Stimulated activated CD8-positive, alpha-beta memory T cell treated with anti-CD3 and anti-CD28 coated beads, Interleukin-7, amount 100 ng/mL, for 48 hours (primary cell): Measurements from ENCODE around the gene AGR3.

Source experiments
- DNase-seq, 2 donors: peaks; one replicate each; pipeline ENCODE4 v3.0.0-alpha.2; 2020; ENCODE audit warnings: low read depth in 1 of 2; ENCODE audit errors: extremely low read depth in 1 of 2

The AGR3 gene

DNA sequence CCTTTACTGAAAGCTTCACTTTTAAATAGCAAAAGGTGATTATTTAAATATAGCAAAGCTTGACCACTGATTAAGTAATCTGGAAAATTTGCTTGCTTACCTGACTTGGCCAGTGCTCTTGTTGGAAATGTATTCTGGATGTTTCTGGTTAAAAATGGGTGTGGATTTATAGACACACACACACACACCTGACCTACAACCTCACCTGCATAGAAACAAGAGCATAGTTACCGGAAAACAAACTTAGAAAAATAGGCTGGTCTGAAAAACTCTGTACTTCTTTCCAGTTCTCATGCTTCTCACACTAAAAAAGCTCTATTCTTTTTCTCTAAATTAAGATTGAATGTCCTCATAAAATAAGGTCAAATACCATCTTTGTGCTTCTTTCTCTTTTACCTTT is at the start of gene AGR3:
Gene AGR3, minus strand, starts transcription at position 140 of the 400 bp plus-strand sequence. CDS start 3,365 bp downstream, outside the sequence.
- DNase-seq = no peak

DNA sequence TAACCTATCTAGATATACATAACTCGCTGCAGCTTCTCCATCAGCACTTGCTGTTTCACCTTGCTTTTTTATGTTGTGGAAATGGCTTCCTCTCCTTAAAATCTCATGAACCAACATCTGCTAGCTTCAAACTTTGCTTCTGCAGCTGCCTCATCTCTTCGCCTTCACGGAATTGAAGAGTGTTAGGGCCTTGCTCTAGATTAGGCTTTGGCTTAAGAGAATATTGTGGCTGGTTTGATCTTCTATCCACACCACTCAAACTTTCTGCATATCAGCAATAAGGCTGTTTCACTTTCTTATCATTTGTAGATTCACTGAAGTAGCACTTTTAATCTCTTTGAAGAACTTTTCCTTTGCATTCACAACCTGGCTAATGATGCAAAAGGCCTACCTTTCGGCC is 49.2 kb upstream of the AGR3 start:
- DNase-seq = no peak

DNA sequence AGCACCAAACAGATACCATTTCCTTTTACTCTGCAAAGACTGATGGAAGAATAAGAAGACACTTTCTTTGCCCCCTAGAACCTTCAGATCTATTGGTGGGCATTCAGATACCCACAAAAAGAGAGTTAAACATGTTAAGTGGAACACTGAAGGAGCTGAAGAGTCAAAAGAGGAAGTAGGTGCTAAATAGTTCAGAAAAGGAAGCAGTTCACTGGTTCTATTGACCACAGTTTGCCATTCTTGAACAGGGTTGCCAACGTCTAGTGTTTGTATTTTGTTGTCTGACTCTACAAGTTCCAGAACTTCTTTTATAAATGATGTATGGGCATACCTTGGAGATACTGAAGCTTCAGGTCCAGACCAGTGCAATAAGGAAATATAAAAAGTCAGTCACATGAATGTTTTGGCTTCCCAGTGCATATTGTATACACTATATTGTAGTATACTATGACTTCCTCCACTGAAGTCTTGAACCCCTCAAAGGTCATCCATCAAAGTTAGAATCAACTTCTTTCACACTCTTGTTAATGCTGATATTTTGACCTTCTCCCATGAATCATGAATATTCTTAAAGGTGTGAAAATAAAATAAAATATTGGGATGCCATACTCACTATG is 47.5 kb upstream of the AGR3 start:
- DNase-seq = no peak

DNA sequence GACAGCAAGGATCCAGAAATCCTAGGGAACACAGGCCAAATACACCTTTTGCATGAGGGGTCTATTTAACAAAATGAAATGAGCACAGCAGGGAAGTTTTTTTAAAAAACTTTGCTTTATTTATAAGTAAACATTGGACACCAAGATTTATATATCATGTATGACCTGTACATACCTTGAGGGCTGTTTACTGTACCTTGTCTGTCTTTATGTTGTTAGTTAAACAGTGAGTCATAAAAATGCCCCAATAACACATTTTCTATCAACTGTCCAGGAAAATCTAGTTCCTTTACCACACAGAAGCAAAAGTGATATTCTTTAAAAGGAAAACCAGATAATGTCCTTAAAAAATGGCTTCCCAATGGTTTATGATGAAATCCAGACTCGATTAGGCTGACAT is 45.1 kb upstream of the AGR3 start:
- DNase-seq = no peak

DNA sequence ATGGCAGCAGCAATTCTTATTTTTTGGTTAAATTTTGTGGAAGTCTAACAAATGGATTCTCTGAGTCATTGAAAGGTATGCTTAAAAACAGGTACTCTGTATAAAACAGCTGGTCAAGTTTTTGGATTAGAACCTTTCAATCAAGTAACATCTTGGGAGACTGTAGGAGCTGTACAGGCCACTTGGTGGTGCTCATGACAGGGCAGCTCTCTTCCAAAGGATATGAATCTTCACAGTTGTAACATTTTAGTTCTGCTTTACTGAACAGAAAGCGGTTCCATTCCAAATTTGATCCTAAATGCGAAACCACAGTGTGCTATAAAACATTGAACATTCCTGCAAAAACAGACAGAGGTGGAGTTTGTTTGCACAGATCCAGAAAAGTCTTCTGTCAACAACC is 44.5 kb upstream of the AGR3 start:
- DNase-seq = no peak

DNA sequence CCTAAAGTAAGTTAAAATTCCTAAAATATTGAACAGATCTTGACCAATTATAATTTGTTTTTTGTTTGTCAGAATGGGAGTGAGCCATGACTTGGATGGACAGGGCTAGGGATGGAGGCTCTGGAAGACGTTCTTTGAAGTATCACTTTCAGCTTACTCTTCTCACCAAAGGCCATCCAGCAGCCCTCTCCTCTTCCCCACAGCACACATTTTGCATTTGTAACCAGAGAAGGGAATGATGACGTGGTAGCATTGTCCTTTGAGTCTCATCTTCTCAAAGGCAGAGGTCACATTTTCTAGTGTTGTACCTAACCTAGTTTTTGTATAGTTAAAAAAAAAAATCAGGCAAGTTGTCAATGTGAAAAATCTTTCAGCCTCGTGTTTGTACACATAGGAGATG is 43.8 kb upstream of the AGR3 start:
- DNase-seq = no peak

DNA sequence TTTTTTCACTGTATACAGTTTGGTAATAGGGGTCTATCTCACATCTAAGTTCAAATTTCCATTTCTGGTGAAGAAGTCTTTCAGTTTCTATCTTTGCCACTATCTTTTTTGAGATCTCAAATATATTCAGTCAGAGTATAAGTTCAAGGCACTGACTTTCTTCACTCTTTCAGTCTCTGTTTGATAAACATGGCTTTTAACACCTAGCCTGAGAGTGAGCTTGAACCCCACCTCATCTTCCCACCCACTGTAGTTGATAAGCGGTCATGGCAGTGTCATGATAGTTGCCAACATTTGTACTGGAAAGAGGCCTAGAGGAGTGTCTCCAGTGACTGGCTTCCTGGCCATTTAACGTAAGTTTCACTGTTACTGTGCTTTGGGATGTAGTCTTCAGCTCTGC is 41.2 kb upstream of the AGR3 start:
- DNase-seq = no peak

DNA sequence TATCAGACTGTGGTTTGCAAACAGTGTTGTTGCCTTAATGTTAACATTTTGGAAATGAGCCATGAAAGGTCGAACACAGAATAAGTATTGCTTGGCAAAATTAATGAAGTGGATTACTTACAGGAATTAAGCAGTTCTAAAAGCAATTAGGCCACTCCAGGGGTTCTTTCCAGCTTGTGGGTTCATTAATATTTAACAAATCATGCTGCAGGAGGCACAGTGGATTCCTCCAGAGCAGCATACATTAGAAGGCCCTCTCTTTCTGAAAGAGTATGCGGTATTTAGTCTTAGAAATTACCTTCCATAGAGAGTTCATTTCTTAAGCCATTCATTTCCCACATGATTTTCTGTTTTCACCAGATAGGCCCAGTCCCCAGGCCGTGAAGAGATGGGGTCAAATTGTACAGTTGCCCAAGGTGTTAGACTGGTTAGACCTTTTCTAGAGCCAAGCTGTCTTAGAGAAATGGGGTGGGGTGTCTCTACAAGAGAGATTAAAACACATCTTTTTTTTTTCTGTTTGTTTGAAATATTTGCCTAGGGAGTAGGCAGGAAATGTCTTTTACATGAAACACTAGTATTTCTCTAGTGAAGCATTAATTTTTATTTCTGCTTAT is 40.0 kb upstream of the AGR3 start:
- DNase-seq = no peak

DNA sequence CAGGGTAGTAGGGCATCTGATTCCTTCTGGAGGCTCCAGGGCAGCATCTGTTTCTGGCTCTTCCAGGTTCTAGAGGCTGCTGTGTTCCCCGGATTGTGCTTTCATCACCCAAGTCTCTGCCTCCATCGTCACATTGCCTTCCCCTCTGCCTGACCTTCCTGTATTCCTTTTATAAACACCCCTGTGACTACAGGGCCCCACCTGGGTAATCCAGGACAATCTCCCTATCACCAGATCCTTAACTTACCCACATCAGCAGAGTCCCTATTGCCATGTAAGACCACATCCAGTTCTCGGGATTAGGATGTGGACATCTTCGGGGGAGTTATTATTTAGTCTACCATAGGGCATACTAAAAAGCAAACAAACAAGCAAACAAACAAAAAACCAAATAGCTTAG is 39.4 kb upstream of the AGR3 start:
- DNase-seq = no peak

DNA sequence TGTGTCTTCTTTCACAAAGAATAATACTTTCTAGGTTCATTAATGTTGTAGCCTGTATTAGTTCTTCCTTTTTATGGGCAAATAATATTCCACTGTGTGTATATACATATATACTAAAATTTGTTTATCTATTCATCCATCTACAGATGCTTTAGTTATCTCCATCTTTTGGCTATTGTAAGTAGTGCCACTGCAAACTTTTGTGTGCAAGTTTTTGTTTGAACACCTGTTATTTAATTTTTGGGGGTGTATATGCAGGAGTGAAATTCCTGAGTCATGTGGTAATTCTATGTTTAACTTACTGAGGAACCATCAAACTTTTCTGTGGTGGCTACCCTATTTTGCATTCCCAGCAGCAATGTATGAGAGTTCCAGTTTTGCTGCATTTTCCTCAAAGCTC is 37.7 kb upstream of the AGR3 start:
- no peak for DNase-seq

DNA sequence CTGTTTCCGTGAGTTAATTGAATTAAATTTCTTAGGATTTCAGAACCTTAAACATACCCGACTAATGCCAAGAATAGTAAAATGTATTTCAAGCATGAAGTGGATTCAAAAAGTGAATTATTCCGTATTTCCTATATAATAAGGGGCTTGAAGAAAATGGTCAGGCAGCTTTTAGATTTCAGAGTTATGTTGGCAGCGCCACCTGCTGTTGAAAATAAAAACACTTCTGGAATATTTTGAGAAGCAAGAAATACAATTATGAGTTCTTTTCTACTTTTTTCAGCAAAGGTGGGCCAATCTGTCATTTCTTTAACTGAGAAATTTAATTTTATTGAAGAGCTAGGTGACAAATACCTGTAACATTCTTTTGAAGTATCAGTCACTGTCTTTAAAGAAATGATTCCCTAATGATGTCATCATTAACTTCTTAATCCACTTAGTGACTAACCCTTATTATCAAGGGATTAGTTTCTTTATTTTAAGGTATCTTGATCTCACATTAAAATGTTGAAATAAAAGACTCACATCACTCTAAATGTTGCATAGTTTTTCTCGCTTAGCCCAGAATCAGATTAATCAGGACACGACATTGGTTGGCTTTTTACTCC is 36.6 kb upstream of the AGR3 start:
- DNase-seq = no peak

DNA sequence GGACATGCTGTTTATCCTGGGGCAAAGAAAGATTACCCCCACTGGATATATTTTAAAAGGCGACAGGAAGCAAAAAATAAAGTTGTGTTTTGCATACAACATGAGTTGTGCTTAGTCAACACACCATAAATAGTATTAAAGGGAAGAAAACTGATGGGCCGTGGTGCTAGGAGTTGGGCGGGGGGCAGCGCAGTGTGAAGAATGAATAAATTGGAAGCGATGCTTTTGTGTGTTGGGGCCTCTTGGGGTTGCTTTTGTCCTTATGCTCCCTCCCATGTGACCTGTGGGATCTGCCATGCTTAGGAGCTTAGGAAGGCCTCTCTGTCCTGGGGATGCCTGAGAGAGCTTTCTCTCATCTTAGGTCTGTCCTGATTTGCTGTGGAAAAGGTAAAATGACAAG is 35.0 kb upstream of the AGR3 start:
- DNase-seq = no peak

DNA sequence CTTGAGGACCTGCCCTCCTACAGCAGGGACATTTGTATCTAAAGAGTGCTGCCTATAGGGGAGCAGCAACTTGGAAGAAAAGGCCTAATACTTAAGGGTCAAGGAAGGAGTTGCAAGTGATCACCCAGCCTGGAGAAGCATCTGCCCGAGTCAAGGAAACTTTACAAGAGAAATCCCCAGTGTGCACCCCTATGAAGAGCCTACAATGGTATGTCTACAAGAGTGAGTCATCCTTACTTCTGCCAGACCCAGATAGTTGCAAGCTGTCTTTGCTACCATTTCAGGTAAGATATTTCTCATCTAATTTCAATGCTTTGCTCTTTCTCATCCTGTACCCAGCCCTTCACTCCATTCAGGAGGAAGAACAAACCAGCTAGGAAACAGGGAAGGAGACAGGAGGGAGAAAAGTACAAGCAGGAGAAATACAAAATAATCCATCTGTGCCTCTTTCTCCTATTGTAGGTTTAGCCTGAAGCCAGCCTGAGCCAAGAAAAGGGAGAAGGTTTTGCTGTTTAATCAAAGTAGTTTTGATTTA is 34.4 kb upstream of the AGR3 start:
- DNase-seq = no peak

DNA sequence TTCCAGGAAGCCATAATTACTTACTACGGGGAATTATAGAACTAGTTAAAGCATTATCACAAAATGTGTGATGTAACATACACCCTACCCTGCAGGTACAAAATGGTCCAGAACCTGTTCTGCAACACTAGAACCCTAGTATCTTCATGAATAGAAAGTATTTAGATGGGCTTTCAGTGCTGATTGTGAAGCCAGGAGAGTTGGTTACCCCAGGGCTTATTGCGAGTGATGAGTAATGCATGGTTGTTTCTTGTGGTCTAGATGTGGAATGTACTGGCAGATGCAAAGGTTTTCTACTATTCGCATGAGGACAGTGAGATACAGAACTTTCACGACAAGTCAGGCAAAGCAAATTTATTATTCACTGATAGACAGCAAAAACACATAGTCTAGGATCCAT is 33.6 kb upstream of the AGR3 start:
- no peak for DNase-seq

DNA sequence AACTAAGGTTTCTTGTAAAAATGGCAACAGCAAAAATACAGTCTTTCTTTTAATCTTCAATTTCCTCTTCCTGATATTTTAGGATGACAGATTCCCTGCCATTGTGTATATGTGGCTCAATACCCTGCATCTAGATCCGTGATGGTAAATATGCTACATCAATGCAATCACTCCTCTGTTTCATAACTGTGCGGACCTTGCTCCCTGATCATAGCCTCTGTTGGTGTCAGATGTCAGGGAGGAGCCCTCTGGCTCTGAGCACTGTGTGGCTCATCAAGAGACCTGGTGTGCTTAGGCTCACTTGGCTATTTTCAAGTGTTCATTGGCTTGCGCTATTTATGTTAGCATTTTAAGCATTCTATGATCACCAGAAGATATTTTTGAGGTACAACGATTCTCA is 33.0 kb upstream of the AGR3 start:
- no peak for DNase-seq

DNA sequence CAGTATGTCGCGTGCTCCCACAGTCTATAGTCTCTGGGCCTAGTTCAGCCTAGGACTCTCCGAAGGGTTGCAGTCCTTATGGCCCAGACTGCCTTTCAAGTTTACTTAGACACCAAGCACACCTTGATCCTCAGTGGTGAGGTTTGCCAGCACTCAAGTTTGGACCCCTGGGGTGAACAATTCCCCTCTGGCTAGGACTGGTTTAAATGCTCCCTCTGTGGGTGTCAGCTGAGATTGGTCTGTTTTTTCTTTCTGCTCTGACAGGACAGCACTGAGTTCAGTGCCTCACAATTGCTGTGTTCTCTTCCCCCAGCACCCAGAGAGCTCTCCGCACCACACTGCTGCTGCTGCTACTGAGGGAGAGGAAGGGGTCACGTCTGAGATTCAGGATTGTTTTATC is 31.9 kb upstream of the AGR3 start:
- DNase-seq = no peak

DNA sequence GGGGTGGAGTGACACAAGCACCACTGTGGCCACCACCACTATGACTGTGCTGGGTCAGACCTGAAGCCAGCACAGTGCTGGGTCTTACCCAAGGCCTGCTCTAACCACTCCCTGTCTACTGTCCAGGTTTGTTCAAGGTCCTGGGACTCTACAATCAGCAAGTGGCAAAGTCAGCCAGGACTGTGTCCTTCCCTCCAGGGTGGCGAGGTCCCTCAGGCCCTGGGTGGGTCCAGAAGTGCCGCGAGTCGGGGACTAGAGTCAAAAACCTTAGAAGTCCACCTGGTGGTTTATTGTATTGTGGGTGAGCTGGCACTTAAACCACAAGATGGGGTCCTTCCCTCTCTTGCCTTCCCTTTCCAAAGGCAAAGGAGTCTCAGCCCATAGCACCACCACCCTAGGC is 30.8 kb upstream of the AGR3 start:
- no peak for DNase-seq

DNA sequence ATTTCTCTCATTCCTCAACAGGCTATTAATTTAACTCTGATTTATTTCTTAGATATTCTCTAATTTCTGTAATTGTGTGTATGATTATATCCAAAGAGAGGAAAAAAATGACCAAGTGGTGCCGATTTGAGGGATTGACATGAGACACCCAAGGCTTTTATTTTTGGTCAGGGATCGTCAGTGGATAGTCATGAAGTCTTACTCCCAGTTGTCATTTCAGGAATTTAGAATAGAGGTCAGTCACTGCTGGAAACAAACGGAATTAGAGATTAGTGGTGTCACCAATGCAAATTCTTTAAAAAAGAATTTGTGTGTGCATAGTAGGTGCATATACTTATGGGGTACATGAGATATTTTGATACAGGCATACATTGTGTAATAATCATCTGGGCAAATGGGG is 26.8 kb upstream of the AGR3 start:
- DNase-seq = no peak

DNA sequence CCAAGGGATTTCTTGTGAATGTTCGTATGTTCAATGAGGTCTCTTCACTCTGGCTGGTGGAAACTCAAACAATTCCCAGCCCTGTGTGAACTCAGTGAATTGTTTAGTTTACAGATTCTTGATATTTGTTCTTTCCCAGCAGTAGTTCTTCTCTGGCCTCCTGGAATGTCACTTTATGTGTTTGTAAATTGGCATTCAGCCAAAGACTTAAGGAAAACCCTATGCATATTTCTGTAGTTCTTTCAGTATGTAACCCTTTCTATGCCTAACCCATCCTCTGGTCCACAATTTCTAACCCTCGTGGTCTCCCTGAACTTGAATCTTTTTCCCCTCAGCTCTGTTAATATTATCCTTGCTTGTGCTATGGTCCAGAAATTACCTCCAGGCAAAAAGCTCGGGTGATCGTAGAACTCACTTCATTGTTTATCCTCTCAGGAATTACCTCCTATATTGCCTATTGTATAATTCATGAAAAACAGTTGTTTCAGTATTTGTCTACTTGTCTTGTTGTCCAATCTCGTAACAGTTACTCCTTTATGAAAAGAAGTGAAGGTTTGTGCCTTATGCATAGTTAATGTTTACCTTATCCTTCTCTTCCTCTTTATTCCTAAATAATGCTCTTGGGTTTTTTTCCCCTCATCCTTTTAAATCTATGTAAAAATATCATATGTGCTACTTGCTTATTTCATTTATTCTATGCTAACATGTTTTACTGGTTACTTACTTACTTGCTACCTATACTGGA is 23.7 kb upstream of the AGR3 start:
- no peak for DNase-seq

DNA sequence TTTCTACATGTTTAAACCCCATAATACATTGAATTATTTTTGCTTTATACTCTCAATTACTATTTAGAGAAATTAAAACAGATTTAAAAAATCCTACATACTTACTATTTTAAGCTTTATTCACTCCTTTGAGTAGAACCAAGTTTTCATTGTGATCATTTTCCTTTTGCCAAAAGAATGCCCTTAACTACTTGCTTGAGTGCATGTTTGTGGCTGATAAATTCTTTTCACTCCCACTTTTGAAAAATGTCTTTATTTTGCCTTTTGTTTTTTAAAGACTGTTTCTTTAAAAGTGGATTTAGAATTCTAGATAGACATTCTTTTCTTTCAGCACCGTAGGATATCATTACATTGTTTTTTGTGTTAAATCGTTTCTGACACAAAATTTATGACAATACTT is 22.3 kb upstream of the AGR3 start:
- DNase-seq = no peak

DNA sequence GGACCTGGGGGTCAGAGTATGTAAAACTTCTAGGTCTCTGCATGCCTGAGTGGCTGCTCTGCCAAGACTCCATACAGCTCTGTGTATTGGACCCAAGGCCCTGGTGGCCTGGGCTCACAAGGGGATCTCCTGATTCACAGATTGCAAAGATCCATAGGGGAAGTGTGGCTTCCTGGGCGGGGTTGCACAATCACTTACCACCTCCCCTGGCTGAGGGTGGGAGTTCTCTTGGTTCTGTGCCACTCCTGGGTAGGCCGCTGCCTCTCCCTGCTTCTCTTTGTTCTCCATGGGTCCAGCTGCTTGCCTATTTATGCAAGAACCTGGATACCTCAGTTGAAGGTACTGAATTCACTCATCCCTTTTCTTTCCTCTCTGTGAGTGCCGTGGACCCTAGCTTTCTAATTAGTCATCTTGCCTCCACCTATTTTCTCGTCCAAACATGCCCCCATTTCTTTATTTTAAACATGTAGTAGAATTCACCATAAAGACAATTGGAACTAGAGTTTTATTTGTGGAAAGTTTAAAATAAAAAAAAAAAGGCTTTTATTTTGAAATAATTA is 18.5 kb upstream of the AGR3 start:
- DNase-seq = no peak
